GM18499 (cell line): ENCODE data around the gene ODF2.
"Not testable (repeated sequence)": the region's sequence is repeated elsewhere in the genome, so short reads cannot be mapped to it uniquely, and the experiment has no call there.

Experiments
- ATAC-seq: cut with Tn5 transposase; IDR thresholded peaks from one replicate; pipeline ENCODE4 v1.9.1; 2021; ENCODE audit warnings: moderate number of reproducible peaks; ENCODE audit not compliant: insufficient read depth, unreplicated experiment

ODF2 gene

DNA sequence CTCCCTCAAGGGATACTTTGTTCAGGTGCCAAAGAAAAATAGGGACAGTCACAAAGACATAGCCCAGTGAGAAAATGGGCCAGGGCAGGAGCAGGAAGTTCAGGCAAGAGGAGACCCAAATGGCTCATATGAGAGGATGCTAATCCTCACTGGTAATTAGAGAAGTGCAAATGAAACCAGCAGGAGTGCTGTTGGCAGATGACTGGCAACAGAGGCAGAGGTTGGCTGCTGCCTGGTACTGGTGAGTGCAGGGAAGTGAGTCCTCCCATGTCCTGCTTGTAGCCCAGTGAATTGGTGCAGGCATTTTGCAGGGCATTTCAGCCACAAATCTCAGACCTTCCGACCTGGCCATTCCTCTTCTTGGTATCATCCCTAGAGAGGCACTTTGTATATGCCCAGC is 23.5 kb downstream of the ODF2 start:
- no peak for ATAC-seq

DNA sequence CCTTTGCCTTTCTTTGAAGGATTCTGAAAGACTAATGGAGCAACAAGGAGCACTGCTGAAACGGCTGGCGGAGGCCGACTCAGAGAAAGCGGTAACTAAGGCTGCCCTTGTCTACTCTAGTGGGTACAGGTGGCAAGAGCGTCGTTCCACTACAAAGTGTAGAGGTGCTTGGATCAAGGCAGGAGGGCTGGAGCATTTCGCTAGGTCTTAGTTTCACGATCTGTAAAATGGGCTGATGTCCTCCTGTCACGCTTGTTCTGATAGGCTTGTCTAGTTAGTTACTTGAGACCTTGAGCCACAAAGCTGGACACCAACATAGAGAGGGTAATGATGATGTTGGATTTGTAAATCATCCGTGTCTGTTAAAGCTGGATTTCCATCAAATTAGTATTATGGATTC is 25.8 kb downstream of the ODF2 start:
- ATAC-seq, result no peak

DNA sequence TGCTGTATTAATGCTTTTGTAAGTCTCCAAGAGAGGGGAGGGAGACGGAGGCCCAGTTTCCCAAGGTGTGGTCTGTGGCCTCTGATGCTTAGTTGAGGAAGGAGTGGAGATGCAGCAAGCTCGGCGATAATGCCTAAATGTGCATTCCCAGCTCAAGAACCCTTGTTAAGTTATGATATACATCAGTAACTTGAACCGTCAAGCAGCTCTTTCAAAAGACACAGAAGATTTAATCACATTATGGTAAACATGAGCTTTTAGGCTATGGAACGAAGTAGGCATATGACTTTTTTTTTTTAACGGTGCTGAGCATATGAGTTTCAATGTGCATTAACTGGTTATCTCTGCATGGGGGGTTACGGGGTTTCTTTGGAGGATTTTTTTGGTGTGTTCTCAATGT is 26.4 kb downstream of the ODF2 start:
- no peak for ATAC-seq

DNA sequence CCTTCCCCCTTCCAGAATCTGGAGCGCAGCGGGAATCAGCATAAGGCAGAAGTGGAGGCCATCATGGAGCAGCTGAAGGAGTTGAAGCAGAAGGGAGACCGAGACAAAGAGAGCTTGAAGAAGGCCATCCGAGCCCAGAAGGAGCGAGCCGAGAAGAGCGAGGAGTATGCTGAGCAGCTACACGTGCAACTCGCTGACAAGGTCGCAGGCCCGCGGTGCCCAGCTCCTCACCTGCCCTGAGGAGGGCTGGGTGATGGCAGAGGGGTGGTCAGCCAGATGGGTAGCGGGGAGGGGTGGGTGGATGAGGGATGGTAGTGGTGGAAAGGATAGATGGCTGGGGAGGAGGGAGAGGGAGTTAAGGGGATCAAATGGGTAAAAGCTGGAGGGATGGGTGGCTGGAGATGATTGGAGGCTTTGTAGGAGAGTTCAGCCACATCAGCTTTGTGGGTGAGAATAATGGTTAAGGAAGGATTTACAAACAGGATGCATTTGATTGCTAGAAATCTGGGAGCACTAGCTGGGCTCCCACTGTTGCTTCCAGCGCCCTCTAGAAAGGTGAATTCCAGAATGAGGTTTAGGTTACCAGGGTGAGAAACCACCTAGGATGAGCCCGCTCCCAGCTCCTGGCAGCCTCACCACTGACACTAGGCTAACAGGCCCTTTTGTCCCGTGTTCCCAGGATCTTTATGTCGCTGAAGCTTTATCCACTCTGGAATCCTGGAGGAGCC is 29.0 kb downstream of the ODF2 start:
- no peak for ATAC-seq

DNA sequence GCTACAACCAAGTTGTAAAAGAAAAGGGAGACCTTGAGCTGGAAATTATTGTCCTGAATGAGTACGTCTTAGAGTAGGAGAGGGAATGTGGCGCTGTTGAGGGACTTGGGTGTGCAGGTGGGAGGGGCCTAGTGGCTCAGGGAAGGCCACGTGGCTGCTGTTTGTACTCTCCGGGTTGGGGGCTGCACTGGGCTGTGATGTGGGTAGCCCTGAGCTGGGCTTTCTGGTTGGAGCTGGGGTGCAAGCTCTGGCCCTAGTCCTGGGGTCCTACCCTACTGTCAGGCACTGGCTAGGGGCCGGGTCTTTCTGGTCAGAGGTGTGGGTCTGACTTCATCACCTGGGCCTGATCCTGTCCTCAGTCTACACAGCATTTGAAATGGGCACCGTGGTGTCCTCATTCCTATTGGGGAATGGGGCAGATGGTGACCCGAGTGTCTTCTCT is 29.6 kb downstream of the ODF2 start:
- no peak for ATAC-seq

DNA sequence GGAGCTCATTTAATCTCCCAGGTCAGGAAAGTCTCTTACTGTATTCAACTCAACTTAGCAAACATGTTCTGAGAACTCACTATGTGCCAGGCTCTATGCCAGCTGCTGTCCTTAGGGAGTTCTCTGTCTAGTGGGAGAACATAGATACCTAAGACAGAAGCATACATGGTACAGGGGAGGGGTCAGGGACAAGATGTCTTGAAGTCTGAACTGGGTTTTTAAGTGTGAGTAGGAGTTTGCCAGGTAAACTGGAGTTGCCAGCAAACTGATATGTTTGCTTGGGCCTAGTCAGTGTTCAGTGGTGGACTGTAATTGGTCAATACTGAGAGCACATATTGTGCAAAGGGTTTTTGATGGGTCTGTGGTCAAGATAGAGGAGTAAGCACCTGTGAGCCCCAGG is 30.4 kb downstream of the ODF2 start:
- no peak for ATAC-seq

DNA sequence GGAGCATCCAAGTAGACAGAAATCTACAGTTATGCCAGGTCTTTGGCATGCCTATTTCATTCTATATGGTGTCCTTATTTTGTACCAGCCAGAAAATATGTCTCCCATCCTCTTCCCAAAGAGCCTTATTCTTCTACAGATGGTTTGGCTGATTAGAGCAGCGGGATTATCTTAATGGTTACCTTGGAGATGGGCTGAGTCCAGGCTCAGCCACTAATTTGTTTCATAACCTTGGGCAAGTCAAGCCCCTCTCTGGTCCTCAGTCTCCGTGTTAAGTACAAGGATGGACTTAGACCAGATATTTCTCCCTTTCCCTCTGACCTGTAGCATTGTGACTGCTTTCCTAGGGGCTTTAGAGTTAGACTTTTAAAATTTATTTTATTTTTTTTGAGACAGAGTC is 37.6 kb downstream of the ODF2 start:
- ATAC-seq, result no peak

DNA sequence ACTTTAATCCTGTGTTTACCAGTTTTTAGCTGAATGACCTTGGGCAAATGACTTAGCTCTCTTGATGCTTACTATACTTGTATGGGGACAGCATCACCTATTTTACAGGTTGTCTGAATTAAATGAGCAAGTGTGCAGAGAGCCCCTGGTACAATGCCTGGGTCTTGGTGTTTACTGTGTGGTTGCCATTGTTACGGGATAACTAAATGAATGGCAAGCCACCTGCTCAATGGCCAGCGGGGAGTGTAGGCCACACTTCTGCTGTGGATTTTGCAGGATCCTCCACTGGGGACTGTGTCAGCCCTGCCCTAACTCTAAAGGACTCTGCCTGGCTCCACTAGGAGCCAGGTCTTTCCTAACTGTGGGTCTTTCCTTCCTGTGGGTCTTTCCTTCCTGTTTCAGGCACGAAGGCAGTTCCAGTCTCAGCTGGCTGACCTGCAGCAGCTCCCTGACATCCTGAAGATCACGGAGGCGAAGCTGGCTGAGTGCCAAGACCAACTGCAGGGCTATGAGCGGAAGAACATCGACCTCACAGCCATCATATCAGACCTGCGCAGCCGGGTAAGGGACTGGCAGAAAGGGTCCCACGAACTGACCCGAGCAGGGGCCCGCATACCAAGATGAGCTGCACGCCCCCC is 38.4 kb downstream of the ODF2 start:
- no peak for ATAC-seq

DNA sequence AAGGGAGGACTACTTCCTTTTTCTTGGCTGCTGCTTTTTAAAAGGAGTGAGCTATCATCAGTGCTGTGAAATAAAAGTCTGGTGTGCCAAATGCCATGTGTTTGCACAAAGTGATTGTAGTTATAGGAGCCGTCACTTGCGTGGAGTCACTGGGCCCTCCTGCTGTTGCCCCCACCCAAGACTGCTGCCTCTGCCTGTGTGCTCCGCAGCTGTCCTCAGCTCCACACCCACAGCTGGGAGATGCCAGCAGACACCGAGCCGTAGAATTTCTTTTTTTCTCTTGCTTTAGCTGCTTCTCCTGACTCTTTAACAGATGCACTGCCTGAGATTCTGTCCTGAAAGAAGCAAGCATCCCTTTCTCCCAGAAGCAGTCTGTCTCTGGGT is 38.9 kb downstream of the ODF2 start:
- ATAC-seq, result no peak

DNA sequence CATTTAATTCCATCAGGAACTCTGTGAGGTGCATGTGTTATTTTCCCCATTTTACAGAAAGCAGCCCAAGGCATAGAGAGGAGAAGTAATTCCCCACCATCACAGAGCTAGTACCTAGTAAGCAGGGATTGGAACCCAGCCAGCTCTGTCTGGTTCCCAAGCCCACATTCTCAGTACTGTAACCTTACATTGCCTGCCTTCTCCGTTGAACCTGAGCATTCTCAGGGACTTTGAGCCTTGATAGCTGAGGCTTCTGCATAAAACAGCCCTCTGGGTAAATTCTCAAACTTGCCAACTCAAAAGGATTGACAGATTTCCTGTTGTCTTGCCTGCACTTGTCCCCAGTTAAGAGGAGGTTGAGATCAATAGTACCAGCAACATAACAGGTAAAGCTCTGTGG is 39.5 kb downstream of the ODF2 start:
- ATAC-seq, result no peak

DNA sequence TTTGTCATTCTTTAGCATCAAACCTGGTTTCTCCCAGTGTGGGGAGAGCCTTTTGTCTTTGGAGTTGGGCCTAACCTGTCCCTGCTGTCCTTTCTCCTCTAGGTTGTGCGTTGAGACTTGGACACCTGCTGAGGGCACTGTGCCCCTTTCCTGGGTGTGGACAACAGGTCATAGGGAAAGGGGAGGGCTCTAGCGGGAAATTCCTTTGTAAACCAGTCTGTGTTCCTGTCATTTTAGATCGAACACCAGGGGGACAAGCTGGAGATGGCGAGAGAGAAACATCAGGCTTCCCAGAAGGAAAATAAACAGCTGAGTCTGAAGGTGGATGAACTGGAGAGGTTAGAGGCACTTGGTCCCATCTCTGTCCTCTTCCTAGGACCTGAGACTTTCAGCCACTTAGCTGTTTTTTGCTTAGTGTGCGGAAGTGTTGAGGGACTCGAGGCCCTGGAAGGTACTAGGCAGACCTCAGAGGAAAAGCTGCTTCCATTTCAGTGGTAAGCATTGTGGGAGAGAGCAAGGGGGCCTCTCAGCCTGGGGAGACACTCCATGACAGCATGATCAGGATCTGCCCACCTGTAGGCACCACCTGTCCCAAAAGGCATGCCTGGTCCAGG is 40.1 kb downstream of the ODF2 start:
- no peak for ATAC-seq

DNA sequence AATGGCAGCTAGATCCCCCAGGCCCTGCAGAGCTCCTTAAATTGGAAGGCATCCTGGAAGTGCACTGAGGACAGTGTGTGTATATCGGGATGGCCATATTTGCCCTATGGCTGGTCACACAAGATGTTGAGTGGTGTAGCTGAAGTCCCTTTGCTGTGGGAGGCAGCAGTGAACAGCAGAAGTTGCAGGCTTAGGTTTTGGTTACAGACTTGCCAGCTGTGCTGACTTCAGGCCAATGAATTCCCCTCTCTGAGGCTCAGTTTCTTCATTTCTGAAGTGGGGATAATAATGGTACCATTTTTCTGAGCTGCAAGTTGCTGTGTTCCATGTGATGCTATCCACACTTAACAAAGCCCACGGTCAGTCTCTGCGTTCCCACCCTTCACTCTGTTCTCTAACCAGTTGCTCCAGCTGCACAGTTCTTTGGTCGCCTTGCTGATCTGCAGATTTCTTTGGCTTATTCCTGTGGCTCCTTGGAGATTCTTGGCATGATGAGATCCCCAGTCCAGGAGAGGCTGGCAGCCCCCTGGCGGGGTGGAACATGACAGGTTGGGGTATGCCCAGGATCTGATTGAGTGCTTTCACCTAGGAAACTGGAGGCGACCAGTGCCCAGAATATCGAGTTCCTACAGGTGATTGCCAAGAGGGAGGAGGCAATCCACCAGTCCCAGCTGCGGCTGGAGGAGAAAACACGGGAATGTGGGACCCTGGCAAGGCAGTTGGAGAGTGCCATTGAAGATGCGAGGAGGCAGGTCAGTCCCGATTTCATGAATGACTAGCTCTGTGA is 42.2 kb downstream of the ODF2 start:
- no peak for ATAC-seq

DNA sequence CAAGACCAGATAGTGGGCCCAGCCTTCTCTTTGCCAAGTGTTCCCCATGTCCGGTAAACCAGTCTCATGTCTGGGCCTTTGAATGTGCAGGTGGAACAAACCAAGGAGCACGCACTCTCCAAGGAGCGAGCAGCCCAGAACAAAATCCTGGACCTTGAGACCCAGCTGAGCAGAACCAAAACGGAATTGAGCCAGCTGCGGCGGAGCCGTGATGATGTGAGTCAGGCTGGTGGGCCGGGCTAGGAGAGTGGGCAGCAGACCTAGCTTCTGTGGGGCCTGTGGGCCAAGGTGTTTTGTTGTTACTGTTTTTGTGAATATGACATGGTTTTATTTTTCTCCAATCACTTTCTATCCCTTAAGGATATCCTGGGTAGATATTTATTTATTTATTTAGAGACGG is 43.1 kb downstream of the ODF2 start:
- no peak for ATAC-seq

DNA sequence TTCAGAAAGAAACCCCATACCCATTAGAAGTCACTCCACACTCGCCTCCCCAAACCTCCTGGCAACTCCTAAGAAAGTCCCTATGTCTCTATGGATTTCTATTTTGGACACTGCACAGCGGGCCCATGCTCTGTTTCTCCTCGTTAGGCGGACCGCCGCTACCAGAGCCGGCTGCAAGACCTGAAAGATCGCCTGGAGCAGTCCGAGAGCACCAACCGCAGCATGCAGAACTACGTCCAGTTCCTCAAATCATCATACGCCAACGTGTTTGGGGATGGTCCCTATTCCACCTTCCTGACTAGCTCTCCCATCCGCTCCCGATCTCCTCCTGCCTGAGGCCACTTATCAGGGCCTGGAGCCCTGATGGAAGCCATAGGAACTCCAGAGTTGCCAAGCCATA is 44.1 kb downstream of the ODF2 start:
- no peak for ATAC-seq

DNA sequence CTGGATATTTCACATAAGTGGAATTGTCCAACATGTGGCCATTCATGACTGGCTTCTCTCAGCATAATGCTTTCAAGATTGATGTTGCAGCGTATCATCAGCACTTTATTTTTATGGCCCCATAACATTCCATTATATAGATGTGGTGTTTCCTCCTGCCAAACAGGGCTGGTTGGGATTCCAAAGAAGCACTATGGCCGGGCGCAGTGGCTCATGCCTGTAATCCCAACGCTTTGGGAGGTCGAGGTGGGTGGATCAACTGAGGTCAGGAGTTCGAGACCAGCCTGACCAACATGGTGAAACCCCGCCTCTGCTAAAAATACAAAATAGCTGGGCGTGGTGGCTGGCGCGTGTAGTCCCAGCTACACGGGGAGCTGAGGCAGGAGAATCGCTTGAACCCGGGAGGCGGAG is 47.6 kb downstream of the ODF2 start:
- not testable (repeated sequence) for ATAC-seq

DNA sequence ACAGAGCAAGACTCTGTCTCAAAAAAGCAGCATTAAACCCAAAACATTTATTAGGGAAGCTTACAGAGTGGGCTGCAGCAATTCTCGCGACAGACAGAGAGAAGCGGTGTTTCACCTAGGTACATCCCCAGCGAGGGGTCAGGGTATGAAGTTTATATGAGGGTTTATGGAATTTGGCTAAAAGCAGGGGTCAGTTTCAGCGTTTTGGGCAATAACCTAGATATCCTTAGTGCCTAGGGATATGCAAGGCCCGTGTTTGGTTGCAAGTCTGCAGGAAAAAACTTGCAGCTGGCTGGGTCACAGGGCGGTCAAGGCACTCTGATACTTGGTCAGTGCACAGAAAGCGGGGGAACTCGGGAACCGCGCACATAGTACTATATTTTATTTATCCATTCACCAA is 48.1 kb downstream of the ODF2 start:
- ATAC-seq, result no peak

DNA sequence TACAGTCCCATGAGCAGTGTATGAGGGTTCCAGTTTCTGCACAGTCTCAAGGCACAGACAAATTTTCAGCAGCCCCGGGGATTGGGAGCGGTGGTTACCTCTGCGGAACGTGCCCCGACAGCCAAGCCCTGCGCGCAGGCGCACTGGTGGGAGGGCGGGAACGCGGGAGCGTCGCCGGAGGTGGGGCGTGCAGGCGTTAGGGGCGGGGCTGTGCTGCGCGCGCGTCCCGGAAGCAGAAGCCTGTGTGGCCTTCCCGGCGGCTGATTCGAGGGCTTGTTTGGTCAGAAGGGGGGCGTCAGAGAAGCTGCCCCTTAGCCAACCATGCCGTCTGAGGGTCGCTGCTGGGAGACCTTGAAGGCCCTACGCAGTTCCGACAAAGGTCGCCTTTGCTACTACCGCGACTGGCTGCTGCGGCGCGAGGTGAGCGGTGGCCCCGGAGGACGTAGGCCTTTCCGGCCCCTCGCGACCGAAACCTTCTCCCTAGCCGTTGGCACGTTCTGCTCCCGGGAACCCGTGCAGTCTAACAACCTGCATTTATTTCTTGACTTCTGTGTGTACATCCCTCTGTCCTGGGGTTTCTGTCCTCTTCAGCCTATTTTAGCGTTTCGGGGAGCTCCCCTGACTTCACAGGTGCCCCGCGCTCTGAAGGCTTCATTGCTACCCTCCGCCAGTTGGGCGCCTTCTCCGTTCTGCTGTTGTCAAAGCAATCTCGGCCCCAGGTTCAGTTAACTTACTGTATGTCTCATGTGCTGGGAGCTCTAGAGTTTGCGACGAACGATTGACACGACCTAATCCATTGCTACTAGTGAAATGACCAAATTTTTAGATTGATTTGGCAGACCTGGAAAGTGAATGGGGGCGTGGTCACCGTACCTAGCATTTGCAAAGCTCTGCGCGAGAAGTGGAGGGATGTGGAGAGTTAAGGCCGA is 48.9 kb downstream of the ODF2 start, which contains the start of gene GLE1:
Gene GLE1, plus strand, starts transcription at position 235 of the 929 bp plus-strand sequence. Its CDS starts 87 bp downstream, at position 322.
- ATAC-seq, result no peak

DNA sequence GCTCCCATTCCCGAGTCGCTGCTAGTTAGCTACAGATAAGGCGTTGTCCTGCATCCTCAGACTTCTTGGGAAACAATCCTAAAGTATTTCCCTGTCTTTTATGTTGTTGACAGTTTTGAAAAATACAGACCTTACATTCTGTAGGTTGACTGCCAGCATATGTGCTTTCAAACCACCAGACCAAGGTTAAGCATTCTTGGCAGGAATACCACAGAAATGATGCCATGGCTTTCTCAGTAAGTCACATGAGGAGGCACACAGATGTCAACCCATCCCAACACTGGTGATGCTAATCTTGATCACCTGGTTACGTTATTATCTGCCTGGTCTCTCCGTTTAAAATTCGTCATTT is 49.6 kb downstream of the ODF2 start:
- no peak for ATAC-seq

DNA sequence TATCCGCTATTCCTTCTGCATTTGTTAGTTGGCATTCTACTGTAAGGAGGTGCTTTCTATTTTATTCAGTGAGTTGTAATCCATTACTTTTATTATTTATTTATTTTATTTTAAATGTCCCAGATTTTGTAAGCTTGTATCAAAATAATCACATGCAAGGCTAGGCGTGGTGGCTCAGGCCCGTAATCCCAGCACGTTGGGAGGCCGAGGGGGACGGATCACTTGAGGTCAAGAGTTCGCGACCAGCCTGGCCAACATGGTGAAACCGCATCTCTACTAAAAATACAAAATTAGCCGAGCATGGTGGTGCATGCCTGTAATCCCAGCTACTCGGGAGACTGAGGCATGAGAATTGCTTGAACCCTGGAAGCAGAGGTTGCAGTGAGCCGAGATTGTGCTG is 50.1 kb downstream of the ODF2 start:
- not testable (repeated sequence) for ATAC-seq

DNA sequence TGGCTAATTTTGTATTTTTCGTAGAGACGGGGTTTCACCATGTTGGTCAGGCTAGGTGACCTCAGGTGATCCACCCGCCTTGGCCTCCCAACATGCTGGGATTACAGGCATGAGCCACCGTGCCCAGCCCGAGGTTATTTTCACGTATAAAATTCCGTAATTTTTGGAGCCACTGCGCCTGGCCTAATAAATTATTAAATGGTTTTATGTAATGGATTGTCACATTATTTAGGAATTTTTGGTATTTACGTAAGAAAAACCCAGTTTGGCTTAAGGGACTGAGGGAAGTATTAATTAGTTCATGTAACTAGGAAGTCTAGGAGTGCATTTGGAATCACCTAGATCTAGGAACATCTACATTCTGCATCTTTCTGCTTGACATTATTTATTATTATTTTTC is 57.0 kb downstream of the ODF2 start:
- no peak for ATAC-seq
